ENCODE measurements around the gene SPINK6.

The SPINK6 gene

GRCh38 chr5:148202531-148203203, at the start of gene SPINK6:
Gene SPINK6 (plus strand): TSS chr5:148203042. CDS start chr5:148203097, 55 bp downstream.
- no peak for DNase-seq

- DNase-seq: no peak
Observed at GRCh38 chr5:148156609-148157008, 46.2 kb upstream of the SPINK6 start.

GRCh38 chr5:148162038-148162437, 40.8 kb upstream of the SPINK6 start:
- DNase-seq: no peak

GRCh38 chr5:148163345-148163744, 39.5 kb upstream of the SPINK6 start:
- no peak for DNase-seq

GRCh38 chr5:148166550-148167283, 36.1 kb upstream of the SPINK6 start:
- DNase-seq: no peak

- DNase-seq: no peak
Observed at GRCh38 chr5:148168246-148168645, 34.6 kb upstream of the SPINK6 start, which contains the start of gene SPINK14. Gene SPINK14 (plus strand): TSS chr5:148168546. CDS start chr5:148169733, 1,187 bp downstream.

- DNase-seq: no peak
Observed at GRCh38 chr5:148172377-148172776, 30.5 kb upstream of the SPINK6 start.

- DNase-seq: no peak
Observed at GRCh38 chr5:148176480-148176879, 26.4 kb upstream of the SPINK6 start.

GRCh38 chr5:148177207-148177606, 25.6 kb upstream of the SPINK6 start:
- DNase-seq: no peak

GRCh38 chr5:148179234-148179824, 23.5 kb upstream of the SPINK6 start:
- DNase-seq: peak; percentile 7

GRCh38 chr5:148186248-148187003, 16.4 kb upstream of the SPINK6 start:
- DNase-seq: no peak

GRCh38 chr5:148191010-148191409, 11.8 kb upstream of the SPINK6 start:
- no peak for DNase-seq

- no peak for DNase-seq
Observed at GRCh38 chr5:148193202-148193601, 9.6 kb upstream of the SPINK6 start.

GRCh38 chr5:148201151-148201550, 1.7 kb upstream of the SPINK6 start:
- DNase-seq: no peak

GRCh38 chr5:148205044-148205806, 2.4 kb downstream of the SPINK6 start:
- no peak for DNase-seq

GRCh38 chr5:148205865-148206264, 3.0 kb downstream of the SPINK6 start:
- no peak for DNase-seq

- no peak for DNase-seq
Observed at GRCh38 chr5:148206620-148207019, 3.8 kb downstream of the SPINK6 start.

GRCh38 chr5:148208226-148208625, 5.4 kb downstream of the SPINK6 start:
- no peak for DNase-seq

- DNase-seq: no peak
Observed at GRCh38 chr5:148209151-148209770, 6.4 kb downstream of the SPINK6 start.

- DNase-seq: no peak
Observed at GRCh38 chr5:148214665-148215185, 11.9 kb downstream of the SPINK6 start.

- DNase-seq: no peak
Observed at GRCh38 chr5:148221508-148221907, 18.7 kb downstream of the SPINK6 start.

Measured in NCI-H446 treated with DMSO at 0.1 percent for 48 hours (cell line).